Measurements from ENCODE around the gene LRRC10B.
A peak's percentile ranks its signal among the peaks of the same experiment; 100 is the strongest.
"Not testable (repeated sequence)": the region's sequence is repeated elsewhere in the genome, so short reads cannot be mapped to it uniquely, and the experiment has no call there.

The LRRC10B gene

GRCh38 chr11:61473370-61474012 lies 35.1 kb upstream of the LRRC10B start:
- no peak overlapping the region for H3K4me3 ChIP-seq (ENCODE audit: control insufficient read depth, low read depth, low read length)
- no peak for TF ChIP-seq CTCF (conservative IDR thresholded peaks at IDR 0.05; ENCODE audit: control insufficient read depth, insufficient read depth, low read depth, low read length)
- peak; percentile 83 for DNase-seq (ENCODE audit: low read depth)

GRCh38 chr11:61474013-61474643 lies 34.4 kb upstream of the LRRC10B start:
- no peak overlapping the region for H3K4me3 ChIP-seq (ENCODE audit: control insufficient read depth, low read depth, low read length)
- DNase-seq (ENCODE audit: low read depth): peak; percentile 52
- TF ChIP-seq CTCF (conservative IDR thresholded peaks at IDR 0.05; ENCODE audit: control insufficient read depth, insufficient read depth, low read depth, low read length): no peak

GRCh38 chr11:61475433-61475832 lies 33.1 kb upstream of the LRRC10B start:
- H3K4me3 ChIP-seq (ENCODE audit: control insufficient read depth, low read depth, low read length): no peak overlapping the region
- TF ChIP-seq CTCF (conservative IDR thresholded peaks at IDR 0.05; ENCODE audit: control insufficient read depth, insufficient read depth, low read depth, low read length): no peak
- no peak for DNase-seq (ENCODE audit: low read depth)

- H3K4me3 ChIP-seq (ENCODE audit: control insufficient read depth, low read depth, low read length): no peak overlapping the region
- DNase-seq (ENCODE audit: low read depth): no peak
- no peak for TF ChIP-seq CTCF (conservative IDR thresholded peaks at IDR 0.05; ENCODE audit: control insufficient read depth, insufficient read depth, low read depth, low read length)
Measured at GRCh38 chr11:61476371-61476770, 32.2 kb upstream of the LRRC10B start.

GRCh38 chr11:61477126-61477525 lies 31.4 kb upstream of the LRRC10B start:
- DNase-seq (ENCODE audit: low read depth): no peak

GRCh38 chr11:61477727-61478148 lies 30.8 kb upstream of the LRRC10B start:
- peak; percentile 23 for DNase-seq (ENCODE audit: low read depth)
- TF ChIP-seq CTCF (conservative IDR thresholded peaks at IDR 0.05; ENCODE audit: control insufficient read depth, insufficient read depth, low read depth, low read length): peak; percentile 74
- H3K4me3 ChIP-seq (ENCODE audit: control insufficient read depth, low read depth, low read length): no peak overlapping the region

More at GRCh38 chr11:61477126-61477525, 31.4 kb upstream of the LRRC10B start:
- no peak for TF ChIP-seq CTCF (conservative IDR thresholded peaks at IDR 0.05; ENCODE audit: control insufficient read depth, insufficient read depth, low read depth, low read length)
- no peak overlapping the region for H3K4me3 ChIP-seq (ENCODE audit: control insufficient read depth, low read depth, low read length)

- DNase-seq (ENCODE audit: low read depth); H3K4me3 ChIP-seq (ENCODE audit: control insufficient read depth, low read depth, low read length): not testable (repeated sequence)
Measured at GRCh38 chr11:61479360-61480058, 29.0 kb upstream of the LRRC10B start.

All from fibroblast of mammary gland (primary cell).